SH-SY5Y (cell line): ENCODE results near the gene MRPL21.

Experiments used
- GATA2 ChIP-seq: IDR thresholded peaks from 2 replicates; pipeline ENCODE4 v1.6.1; 2011; ENCODE audit warnings: mild to moderate bottlenecking, low read depth, low read length
- GATA3 ChIP-seq: IDR thresholded peaks from 2 replicates; pipeline ENCODE4 v1.6.1; 2011; ENCODE audit warnings: low read depth, mild to moderate bottlenecking, low read length, moderate library complexity

The MRPL21 gene

DNA sequence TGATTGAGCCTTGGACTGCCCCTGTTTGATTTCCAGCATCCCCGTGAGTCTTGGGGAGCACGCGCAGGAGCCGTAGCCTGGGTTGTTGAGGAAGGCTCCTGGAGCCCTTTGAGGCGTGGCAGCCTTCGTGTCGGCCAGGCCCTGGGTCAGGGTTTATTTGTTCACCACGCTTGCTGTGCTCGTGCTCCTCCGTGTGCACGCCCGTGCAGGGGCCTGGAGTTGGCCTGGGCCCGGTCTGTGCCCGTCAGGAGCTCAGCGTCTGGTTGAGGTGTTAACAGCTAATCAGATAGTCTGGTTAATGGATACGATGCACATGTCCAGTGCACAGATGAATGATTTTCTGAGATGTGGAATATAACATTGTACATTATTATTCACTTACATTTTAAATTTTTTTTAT lies 8.1 kb upstream of the MRPL21 start:
- no peak for TF ChIP-seq GATA3
- no peak for TF ChIP-seq GATA2

DNA sequence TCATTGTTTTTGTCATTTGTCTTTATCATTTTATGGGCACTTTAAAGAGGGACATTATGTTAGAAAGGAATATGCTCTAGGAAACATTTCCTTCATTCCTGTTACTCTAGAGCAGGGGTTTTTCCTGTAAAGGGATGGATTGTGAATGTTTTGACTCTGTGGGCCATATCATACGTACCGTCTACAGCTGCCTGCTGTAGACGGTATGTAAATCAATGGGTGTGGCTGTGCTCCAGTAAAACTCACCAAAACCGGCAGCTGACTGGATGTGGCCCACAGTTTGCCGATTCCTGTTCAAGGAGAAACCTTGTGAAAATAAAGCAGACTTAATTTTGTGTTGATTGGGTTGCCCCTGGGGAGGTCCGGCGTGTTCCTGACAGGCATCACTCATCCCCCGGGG lies 7.3 kb upstream of the MRPL21 start:
- TF ChIP-seq GATA2 (no peak), GATA3 (no peak)

DNA sequence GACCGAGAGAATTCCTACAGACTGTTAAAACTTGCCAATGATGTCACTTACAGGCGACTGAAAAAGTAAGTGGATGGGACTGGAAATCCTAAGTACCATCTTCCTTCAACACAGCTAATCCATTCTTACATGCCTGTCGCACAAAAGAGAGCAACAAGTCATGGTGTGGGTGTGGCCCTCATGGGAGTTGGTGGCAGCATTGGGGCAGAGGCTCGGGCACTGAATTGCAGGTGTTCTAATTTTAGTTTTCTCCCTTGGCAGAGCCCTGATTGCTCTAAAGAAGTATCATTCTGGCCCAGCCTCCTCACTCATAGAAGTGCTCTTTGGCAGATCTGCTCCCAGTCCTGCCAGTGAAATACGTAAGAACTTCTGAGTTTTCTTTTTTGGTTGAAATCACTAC lies 4.6 kb upstream of the MRPL21 start:
- TF ChIP-seq GATA3 (no peak), GATA2 (no peak)

DNA sequence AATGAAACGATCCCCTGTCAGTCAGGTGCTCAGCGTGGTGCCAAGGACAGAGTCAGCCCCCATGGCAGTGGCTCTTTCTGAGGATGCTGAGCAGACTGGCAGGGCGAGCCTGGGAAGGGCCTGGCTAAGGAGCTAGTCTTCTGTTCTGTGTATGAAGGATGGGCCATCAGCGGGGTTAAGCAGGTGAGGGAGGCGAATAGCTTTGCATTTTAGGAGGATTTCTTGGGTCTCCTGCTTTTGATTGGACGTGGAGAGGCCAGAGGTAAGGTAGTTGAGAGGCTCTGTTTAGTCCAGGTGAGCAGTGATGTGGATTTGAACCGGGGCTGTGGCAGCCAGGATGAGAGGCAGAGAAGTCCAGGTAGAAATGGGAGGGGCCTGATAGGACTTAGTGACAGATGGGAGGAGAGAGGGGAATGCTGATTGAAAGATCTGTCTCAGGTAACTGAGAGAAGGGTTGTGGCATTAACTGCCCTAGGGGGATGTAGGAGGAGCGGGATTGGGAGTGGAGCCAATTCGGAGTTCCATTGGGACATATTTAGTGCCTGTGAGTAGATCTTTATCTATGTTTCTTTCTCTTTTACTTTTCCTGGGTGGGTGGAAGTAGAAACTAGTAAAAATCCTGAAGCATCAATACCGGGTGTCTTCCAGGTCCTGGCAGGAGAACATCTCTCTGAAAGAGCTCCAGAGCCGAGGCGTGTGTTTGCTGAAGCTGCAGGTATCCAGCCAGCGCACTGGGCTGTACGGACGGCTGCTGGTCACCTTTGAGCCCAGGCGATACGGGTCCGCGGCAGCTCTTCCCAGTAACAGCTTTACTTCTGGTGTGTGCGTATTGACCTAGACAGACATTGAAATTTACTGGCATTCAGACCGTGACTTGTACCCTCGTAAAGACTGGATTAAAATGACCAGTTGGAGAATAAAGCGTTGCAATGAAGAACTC lies 2.1 kb upstream of the MRPL21 start:
- TF ChIP-seq GATA2 (no peak), GATA3 (no peak)

DNA sequence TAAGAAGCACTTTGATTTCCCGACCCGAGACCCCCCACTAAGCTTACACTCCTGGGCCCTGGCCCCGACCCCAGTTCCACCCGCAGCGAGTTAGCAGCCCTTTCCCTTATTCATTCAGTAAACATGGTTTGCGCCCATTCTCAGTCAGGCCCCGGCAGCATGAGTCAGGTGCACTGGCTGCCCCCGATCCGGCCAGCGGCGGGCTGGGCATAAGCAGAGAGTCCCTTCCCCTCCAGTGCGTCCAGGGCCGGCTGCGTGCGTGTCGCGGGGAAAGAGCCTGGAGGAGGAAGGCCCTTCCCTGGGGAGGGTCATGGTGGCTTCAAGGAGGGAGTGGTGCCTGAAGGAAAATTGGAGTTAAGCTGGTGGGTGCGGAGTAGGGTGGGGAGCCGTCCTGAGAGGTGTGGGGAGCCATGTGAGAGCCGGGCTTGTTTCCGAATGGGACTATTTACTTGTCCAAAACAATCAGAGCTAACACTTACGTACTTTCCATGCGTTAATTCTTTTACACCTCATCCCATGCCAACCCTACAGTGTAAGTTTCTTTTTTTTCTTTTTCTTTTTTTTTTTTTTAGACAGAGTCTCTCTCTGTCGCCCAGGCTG lies 716 bp upstream of the MRPL21 start:
- TF ChIP-seq GATA3 (no peak), GATA2 (no peak)

DNA sequence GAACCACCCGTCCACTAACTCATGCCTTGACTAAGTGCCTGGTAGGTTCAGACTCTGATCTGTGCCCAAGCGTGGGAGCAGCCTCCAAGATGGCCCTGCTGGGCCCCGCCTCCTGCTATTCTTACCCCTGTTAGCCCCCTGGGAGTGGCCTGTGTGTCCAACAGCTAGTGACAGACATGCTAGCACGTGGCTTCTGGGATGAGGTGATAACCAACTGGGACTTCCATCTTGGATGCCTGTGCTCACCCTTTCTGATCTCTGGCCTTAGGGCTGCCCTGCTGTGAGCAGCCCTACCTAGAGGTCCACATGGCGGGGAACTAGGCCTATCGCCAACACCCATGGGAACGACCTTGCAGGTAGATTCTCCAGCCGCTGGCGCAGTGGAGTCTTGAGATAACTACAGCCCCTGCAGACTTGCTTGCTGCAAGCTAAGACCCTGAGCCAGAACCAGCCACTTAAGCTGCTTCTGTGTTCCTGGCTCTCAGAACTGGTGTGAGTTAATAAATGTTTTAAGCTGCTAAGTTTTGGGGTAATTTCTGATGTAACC lies 2.7 kb downstream of the MRPL21 start:
- TF ChIP-seq GATA2, result no peak
- TF ChIP-seq GATA3, result no peak

DNA sequence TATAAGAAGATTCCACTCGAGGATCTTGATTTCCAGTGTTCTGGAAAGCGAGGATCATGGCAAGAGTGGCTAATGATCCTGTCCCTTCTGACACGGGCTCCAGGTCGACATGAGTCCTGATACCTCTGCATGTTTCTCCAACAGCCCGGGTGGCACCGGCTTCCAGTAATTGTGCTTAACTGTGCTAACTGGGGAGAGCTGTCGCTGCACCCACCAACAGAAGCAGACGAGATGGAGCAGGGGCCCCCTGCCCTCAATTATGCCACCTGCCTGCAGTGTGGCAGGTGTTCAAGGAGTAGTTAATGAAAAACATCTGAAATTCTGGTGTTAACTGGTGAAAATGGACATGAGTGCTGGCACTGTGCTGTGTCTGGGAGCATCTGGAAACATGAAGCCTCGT lies 6.2 kb downstream of the MRPL21 start:
- TF ChIP-seq GATA2 (no peak), GATA3 (no peak)

DNA sequence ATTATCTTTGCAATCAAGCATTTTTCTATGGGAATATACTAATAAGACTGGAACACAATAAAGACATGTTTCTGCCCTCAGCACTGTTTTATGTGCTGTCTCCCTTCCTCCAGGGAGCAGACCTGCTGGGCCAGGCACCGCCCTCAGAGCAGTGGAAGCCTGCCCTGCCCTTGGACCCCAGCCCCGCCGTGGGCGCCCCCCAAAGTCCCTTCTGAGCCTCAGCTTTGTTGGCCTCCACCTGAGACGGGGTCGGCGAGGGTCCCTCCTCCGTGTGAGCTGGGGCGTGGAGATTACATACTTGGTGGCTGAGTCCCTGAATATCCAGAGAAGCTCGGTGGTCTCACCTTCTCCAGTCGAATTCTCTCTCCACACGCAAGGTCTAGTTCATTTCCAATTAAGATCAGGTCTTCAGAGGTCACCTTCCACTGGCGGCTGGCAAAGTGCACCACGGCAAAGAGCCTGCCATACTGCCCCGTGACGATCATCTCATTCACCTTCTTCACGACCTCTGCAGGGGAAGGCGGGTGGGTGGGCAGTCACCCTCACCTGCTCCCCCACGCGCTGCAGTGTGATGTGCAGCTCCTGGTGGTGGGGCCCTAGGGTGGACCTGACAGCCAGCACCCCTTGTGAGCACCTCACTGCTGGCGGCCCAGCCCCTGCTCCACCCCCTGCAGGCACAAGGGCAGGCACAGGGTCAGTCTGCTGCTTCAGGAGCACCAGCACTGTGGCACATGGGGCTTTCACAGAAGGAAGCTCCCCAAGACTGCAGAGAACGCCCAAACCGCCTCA lies 7.3 kb downstream of the MRPL21 start:
- no peak for TF ChIP-seq GATA3
- no peak for TF ChIP-seq GATA2

DNA sequence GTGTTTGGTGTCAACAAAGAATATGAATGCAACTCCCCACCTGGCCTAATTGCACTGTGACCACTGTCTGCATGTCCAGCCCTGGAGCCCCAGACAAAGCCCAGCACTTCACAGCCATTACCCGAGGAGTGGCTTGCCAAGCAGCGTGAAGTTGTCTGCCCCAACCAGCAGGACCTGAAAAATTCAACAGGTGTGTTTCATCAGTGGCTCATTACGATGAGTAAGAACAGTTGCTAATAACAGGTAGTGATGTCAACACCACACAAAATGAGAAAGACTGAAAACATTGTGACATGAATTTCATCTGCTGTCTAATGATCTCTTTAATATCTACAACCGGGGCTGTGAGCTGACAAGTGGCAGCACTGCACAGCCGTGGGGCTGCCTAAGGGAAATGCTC lies 10.3 kb downstream of the MRPL21 start:
- TF ChIP-seq GATA3 (no peak), GATA2 (no peak)

DNA sequence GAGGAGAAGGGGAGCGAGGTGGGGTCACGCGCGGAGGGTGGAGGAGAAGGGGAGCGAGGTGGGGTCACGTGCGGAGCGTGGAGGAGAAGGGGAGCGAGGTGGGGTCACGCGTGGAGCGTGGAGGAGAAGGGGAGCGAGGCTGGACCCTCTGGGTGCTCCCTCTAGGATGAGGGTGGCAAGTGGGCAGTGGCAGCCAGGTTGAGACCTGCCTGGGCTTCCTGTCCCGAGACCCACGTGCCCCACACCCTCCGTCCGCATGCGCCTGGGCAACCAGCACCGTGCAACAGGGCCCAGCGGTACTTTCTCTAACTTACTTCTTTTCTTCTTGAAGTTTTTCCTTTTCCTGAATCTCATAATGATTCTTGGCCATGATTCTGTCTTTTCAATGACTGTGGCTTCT lies 11.1 kb downstream of the MRPL21 start:
- TF ChIP-seq GATA2, result no peak
- no peak for TF ChIP-seq GATA3

DNA sequence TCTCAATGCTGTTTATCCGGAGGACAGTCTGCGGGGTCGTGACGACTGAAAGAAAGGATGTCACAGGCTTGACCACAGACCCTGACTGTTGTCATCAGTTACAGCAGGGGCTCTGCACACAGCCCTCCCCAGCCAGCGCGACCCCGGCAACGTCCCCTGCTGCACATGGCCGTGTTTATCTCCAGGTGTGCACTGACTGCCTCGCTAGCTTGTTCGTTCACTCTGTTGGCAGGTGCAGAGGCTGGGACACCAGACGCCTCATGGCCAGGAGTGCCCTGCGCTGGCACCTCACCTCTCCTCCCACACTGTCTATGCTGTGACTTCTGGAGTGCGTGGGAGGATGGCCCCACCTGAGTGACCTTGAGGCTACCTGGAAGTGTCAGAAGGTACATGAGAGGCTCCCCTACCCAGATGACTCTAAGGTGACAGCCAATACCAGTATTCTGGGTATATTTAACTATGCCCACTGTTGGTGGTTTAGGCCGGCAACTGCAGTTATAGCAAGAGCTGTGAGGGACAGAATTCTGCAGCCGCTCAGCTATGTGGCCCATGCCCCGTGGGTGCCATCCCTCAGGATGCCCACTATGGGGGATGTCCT lies 12.2 kb downstream of the MRPL21 start:
- TF ChIP-seq GATA2, result no peak
- no peak for TF ChIP-seq GATA3

DNA sequence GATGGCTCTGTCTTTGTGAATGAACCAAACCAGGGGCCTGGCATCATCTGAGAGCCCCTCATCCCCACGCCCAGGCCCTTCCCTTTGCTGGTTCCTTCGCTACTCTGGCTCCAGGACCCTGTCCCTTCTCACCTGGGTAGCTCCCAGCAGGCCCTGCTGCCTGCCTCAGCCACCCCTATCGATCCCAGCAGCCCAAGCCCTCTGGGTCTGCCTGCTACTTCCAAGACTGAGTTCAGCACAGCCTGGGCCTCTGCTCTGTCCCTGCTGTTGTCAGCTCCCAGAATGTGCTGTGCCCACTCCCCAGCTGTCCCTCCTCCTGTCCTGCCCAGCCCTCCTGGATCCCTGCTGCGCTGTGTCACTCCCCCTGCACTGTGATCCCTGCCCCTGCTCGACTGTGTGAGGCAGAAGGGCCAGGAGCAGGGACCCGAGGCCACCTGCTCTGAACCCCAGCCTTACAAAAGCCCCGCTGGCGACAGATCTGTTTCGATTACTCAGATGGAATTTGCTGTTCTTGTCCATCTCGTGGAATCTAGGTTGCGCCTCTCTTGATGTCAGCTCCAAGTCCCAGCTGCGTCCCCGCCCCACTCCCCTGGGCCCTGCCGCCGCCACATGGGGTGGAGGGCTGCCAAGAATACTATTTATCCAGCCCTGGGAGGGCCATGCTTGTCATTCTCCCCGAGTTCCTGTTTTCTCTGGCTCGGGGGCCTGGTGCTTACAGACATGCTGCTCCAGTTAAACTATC lies 13.0 kb downstream of the MRPL21 start:
- TF ChIP-seq GATA3, result no peak
- peak; percentile 15; the same call in 1 of the 2 replicates for TF ChIP-seq GATA2

DNA sequence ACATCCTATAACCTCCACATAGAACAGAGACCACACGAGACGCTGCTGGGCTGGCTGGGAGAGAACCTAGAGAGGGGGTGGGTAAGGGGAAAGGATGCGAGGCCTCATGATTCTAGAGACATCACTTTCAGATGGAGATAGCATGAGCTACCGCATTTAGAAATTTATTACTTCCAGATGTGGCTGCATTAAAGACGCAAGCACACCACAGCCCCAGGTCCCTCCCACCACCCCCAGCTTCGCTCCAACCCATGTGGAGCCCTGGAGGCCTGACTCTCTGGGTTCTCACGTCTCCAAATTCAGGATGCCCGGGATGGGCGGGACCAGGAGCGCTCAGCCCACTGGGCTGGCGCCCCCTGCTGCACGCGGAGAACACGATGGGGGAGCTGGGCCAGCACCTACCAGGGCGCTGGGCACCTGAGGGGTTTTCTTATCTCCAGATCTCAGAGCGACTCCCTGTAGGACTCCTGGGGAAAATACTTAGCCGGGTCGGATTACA lies 13.6 kb downstream of the MRPL21 start:
- TF ChIP-seq GATA2, result peak; percentile 96
- peak; percentile 69 for TF ChIP-seq GATA3

DNA sequence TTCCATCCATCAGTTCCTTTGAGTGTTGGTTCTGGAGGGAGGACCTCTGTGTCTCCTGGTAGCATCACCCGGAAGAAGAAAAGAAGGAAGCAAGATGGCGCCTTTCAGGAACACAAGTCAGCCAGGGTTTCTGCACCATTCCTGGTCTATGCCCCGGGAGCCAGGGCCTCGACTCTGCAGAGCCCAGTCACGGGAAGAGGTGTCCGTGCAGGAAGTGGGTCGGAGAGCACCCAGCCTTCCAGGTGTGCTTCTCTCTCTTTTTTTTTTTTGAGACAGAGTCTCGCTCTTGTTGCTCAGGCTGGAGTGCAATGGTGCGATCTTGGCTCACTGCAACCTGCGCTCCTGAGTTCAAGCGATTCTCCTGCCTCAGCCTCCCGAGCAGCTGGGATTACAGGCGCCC lies 21.2 kb downstream of the MRPL21 start:
- no peak for TF ChIP-seq GATA3
- TF ChIP-seq GATA2, result no peak

DNA sequence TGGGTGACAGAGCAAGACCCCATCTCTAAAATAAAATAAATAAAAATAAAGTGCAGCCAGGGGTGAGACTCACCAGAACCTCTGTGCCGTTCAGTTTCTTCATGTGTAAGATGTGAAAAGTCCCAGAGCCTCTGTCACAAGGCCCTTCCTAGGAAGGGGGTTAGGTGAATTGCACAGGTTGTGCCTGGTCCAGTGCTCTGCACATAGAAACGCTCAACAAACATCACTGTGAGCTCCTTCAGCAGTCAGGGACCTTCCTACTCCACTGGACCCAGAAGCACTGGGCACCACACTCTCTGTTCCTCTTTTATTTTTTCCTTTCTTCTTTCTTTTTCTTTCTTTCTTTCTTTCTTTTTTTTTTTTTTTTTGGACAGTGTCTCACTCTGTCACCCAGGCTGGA lies 22.3 kb downstream of the MRPL21 start:
- TF ChIP-seq GATA2 (no peak), GATA3 (no peak)
